HepG2 (cell line): ENCODE results near the gene SLC35D2. TPM values are rescaled to one million over a fixed set of nuclear protein-coding genes. Genes with fewer than 3 reads are reported as not detected.

Source experiments
- CBX2 ChIP-seq, 2 experiments: fragments of 200-600 bp in 1 of 2; sonication (generic); formaldehyde crosslinking in 1 of 2; IDR thresholded peaks; 2 replicates each; pipeline versions ENCODE4 v1.7.0 to v1.8.1; 2018 to 2022; ENCODE audit warnings: low read depth in 2 of 2, low read length in 1 of 2, mild to moderate bottlenecking in 1 of 2, missing genetic modification reagents in 1 of 2
- GATAD2A ChIP-seq: IDR thresholded peaks from 2 replicates; pipeline ENCODE4 v1.6.1; 2016
- HNF4A ChIP-seq: sonication (generic); formaldehyde crosslinking; IDR thresholded peaks from 2 replicates; pipeline ENCODE4 v1.4.0; 2020; ENCODE audit warnings: missing genetic modification reagents
- MAZ ChIP-seq, 2 experiments: sonication (generic) in 1 of 2; formaldehyde crosslinking in 1 of 2; IDR thresholded peaks; 2 replicates each; pipeline versions ENCODE4 v1.5.0 to v1.6.1; 2012 to 2020; ENCODE audit warnings: low read depth in 2 of 2, mild to moderate bottlenecking in 2 of 2, borderline replicate concordance in 1 of 2, improper control_type of control experiment in 1 of 2, low read length in 1 of 2, missing genetic modification reagents in 1 of 2, moderate library complexity in 1 of 2
- MEIS2 ChIP-seq: sonication (generic); formaldehyde crosslinking; IDR thresholded peaks from 2 replicates; pipeline ENCODE4 v1.9.0; 2021; ENCODE audit warnings: mild to moderate bottlenecking, missing genetic modification reagents
- NFYB ChIP-seq: sonication (generic); formaldehyde crosslinking; IDR thresholded peaks from 2 replicates; pipeline ENCODE4 v1.4.0; 2020; ENCODE audit warnings: missing genetic modification reagents
- THAP9 ChIP-seq: sonication (generic); formaldehyde crosslinking; IDR thresholded peaks from 2 replicates; pipeline ENCODE4; 2020; ENCODE audit warnings: missing genetic modification reagents, mild to moderate bottlenecking, borderline replicate concordance
- ZNF777 ChIP-seq: sonication (generic); formaldehyde crosslinking; IDR thresholded peaks from 2 replicates; pipeline ENCODE4 v1.4.0; 2020; ENCODE audit warnings: missing genetic modification reagents
- ZNF782 ChIP-seq: sonication (generic); formaldehyde crosslinking; IDR thresholded peaks from 2 replicates; pipeline ENCODE4 v1.4.0; 2020; ENCODE audit warnings: missing genetic modification reagents, mild to moderate bottlenecking, borderline replicate concordance
- polyA plus RNA-seq, 8 experiments: library from polyadenylated mRNA; depleted of rRNA in 3 of 8; stranded (reverse) in 7 of 8; unstranded in 1 of 8; fragments of >200 nt; fragmentation: Illumina TruSeq in 4 of 8; extraction: Trizol in 4 of 8; gene quantifications; 2 replicates each; pipeline versions ENCODE4 v1.2.1 to v1.2.3, GENCODE V29; 2011 to 2016; ENCODE audit warnings: low read depth in 4 of 8, missing spikeins in 1 of 8, mixed read lengths in 1 of 8; ENCODE audit not compliant: insufficient read depth in 1 of 8
- total RNA-seq, 5 experiments: library from RNA; depleted of rRNA; stranded (reverse); fragments of >200 nt; fragmentation: Illumina TruSeq; extraction: Trizol; gene quantifications; 2 replicates each; pipeline ENCODE4 v1.2.3, GENCODE V29; 2016; ENCODE audit warnings: low read depth in 1 of 5
- TF ChIP-seq, protein P1 (sequence below): sonication (generic); formaldehyde crosslinking; IDR thresholded peaks from 2 replicates; pipeline ENCODE4 v1.8.0; 2022; ENCODE audit warnings: mild to moderate bottlenecking, missing genetic modification reagents, borderline replicate concordance
- TF ChIP-seq, protein P2 (sequence below): sonication (generic); formaldehyde crosslinking; IDR thresholded peaks from 2 replicates; pipeline ENCODE4 v1.4.0; 2020; ENCODE audit warnings: missing genetic modification reagents
- TF ChIP-seq, protein P3 (sequence below), 2 experiments: sonication (generic) in 1 of 2; formaldehyde crosslinking in 1 of 2; IDR thresholded peaks; 2 replicates each; pipeline versions ENCODE4 v1.4.0 to v1.6.1; 2016 to 2020; ENCODE audit warnings: borderline replicate concordance in 1 of 2, low read depth in 1 of 2, mild to moderate bottlenecking in 1 of 2, missing genetic modification reagents in 1 of 2
- TF ChIP-seq, protein P4 (sequence below): sonication (generic); formaldehyde crosslinking; IDR thresholded peaks from 2 replicates; pipeline ENCODE4 v1.5.1; 2020; ENCODE audit warnings: missing genetic modification reagents, mild to moderate bottlenecking, borderline replicate concordance

SLC35D2 gene
- total and polyA plus RNA-seq, 2 of the 13 experiments (the other 11 are each of a cell fraction or from before 2014, with no cell fraction given), result 96.2 to 103 TPM

DNA sequence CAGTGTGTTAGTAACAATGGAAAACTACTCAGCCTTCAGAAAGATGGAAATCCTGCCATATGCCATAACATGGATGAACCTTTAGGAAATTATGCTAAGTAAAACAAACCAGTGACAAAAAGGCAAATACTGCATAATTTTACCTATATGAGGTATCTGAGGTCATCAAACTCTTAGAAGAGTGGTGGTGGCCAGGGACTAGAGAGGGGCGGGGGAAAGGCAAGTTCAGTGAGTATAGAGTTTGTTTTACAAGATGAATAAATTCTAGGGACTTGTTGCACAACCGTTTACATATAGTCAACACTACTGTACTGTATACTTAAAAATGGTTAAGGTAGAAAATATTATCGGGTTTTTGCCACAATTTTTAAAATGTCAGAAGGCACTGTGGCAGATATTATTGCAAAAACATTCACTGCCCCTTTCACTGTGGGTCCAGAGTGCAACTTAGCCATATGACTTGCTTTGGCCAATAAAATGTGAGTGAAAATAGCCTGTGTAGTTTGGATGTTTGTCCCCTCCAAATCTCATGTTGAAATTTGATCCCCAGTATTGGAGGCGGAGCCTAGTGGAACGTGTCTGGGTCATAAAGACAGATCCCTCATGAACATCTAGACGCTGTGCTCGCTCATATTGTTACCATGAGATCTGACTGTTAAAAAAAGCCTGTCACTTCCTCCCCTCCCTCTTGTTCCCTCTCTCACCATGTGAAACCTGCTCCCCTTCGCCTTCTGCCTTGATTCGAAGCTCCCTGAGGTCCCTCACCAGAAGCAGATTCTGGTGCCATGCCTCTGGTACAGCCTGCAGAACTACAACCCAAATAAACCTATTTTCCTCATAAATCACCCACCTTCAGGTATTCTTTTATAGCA lies 25.1 kb upstream of the SLC35D2 start (continued):
- TF ChIP-seq, protein P1, sequence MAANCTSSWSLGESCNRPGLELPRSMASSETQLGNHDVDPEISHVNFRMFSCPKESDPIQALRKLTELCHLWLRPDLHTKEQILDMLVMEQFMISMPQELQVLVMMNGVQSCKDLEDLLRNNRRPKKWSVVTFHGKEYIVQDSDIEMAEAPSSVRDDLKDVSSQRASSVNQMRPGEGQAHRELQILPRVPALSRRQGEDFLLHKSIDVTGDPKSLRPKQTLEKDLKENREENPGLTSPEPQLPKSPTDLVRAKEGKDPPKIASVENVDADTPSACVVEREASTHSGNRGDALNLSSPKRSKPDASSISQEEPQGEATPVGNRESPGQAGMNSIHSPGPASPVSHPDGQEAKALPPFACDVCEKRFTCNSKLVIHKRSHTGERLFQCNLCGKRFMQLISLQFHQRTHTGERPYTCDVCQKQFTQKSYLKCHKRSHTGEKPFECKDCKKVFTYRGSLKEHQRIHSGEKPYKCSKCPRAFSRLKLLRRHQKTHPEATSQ (CRISPR knock-in tag), result peak; percentile 93; the same call in 1 of the 2 replicates
- TF ChIP-seq MAZ (IDR thresholded peaks at IDR 0.05; ENCODE audit: borderline replicate concordance, low read depth, low read length) (no peak), MAZ (CRISPR knock-in tag; IDR thresholded peaks at IDR 0.05; ENCODE audit: low read depth) (peak; percentile 54; the same call in 1 of the 2 replicates), GATAD2A (CRISPR knock-in tag) (peak; percentile 45; the same call in 1 of the 2 replicates), NFYB (peak; percentile 91), THAP9 (CRISPR knock-in tag) (peak; percentile 64; the same call in 1 of the 2 replicates), MEIS2 (0 out of 2 replicates have a peak, but pooled peaks have one; percentile 61), CBX2 (IDR thresholded peaks at IDR 0.05; ENCODE audit: low read depth, low read length) (no peak), CBX2 (CRISPR knock-in tag; IDR thresholded peaks at IDR 0.05; ENCODE audit: low read depth) (no peak), HNF4A (peak; percentile 88), ZNF777 (CRISPR knock-in tag) (no peak), ZNF782 (no peak)
- TF ChIP-seq, protein P2, sequence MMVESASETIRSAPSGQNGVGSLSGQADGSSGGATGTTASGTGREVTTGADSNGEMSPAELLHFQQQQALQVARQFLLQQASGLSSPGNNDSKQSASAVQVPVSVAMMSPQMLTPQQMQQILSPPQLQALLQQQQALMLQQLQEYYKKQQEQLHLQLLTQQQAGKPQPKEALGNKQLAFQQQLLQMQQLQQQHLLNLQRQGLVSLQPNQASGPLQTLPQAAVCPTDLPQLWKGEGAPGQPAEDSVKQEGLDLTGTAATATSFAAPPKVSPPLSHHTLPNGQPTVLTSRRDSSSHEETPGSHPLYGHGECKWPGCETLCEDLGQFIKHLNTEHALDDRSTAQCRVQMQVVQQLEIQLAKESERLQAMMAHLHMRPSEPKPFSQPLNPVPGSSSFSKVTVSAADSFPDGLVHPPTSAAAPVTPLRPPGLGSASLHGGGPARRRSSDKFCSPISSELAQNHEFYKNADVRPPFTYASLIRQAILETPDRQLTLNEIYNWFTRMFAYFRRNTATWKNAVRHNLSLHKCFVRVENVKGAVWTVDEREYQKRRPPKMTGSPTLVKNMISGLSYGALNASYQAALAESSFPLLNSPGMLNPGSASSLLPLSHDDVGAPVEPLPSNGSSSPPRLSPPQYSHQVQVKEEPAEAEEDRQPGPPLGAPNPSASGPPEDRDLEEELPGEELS, result peak; percentile 32; the same call in 1 of the 2 replicates
- TF ChIP-seq, protein P3, sequence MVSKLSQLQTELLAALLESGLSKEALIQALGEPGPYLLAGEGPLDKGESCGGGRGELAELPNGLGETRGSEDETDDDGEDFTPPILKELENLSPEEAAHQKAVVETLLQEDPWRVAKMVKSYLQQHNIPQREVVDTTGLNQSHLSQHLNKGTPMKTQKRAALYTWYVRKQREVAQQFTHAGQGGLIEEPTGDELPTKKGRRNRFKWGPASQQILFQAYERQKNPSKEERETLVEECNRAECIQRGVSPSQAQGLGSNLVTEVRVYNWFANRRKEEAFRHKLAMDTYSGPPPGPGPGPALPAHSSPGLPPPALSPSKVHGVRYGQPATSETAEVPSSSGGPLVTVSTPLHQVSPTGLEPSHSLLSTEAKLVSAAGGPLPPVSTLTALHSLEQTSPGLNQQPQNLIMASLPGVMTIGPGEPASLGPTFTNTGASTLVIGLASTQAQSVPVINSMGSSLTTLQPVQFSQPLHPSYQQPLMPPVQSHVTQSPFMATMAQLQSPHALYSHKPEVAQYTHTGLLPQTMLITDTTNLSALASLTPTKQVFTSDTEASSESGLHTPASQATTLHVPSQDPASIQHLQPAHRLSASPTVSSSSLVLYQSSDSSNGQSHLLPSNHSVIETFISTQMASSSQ (IDR thresholded peaks at IDR 0.05; ENCODE audit: low read depth), result 0 out of 2 replicates have a peak, but pooled peaks have one; percentile 8
- TF ChIP-seq, protein P3 (CRISPR knock-in tag; IDR thresholded peaks at IDR 0.05; ENCODE audit: borderline replicate concordance), result no peak
- TF ChIP-seq, protein P4, sequence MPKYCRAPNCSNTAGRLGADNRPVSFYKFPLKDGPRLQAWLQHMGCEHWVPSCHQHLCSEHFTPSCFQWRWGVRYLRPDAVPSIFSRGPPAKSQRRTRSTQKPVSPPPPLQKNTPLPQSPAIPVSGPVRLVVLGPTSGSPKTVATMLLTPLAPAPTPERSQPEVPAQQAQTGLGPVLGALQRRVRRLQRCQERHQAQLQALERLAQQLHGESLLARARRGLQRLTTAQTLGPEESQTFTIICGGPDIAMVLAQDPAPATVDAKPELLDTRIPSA (CRISPR knock-in tag), result no peak
